RWPE1 (cell line): ENCODE data around the gene UNC45B.

ENCODE experiments used
- CTCF ChIA-PET: fragments of 350-600 bp; sonication (Branson Sonifier 250); formaldehyde crosslinking; extraction: SDS; loops from one replicate; lab custom pipeline; 2021; lab: Yijun Ruan, JAX
- POLR2A ChIA-PET: fragments of 400-600 bp; formaldehyde crosslinking; extraction: SDS; loops from one replicate; lab custom pipeline; 2020; ENCODE audit warnings: antibody characterized with exemption; ENCODE audit not compliant: low non-redundant PET; lab: Yijun Ruan, JAX
- DNase-seq: peaks from one replicate; pipeline ENCODE4 v3.0.0; 2012; ENCODE audit warnings: low spot score
- H3K27ac ChIP-seq: fragments of 450-650 bp; 2 replicates; pipeline ENCODE4 v1.5.1; 2017
- TF ChIP-seq, protein P1 (sequence below): fragments of 450-650 bp; conservative IDR thresholded peaks from 2 replicates; pipeline ENCODE4 v1.5.1; 2017; ENCODE audit warnings: low read depth, mild to moderate bottlenecking

The UNC45B gene

DNA sequence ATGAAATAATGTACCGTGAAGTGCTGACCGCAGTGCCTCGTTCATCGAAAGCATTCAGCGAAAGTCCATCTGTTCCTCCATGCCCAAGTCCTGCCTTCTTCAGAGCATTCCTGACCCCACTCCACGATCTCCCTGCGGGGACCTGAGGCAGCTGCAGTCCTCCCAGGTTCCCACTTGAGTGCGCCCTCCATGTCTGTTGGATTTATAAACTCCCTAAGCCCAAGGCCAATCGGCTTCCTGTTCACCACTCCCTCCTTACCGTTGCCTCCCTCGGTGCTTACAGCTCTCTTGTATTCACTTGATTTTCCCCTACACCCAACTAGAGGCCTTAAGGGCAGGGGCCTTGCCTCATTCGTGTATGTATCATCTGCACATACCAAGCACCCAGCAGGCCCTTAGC, 30.8 kb upstream of the UNC45B start:
- DNase-seq = no peak
- TF ChIP-seq, protein P1, sequence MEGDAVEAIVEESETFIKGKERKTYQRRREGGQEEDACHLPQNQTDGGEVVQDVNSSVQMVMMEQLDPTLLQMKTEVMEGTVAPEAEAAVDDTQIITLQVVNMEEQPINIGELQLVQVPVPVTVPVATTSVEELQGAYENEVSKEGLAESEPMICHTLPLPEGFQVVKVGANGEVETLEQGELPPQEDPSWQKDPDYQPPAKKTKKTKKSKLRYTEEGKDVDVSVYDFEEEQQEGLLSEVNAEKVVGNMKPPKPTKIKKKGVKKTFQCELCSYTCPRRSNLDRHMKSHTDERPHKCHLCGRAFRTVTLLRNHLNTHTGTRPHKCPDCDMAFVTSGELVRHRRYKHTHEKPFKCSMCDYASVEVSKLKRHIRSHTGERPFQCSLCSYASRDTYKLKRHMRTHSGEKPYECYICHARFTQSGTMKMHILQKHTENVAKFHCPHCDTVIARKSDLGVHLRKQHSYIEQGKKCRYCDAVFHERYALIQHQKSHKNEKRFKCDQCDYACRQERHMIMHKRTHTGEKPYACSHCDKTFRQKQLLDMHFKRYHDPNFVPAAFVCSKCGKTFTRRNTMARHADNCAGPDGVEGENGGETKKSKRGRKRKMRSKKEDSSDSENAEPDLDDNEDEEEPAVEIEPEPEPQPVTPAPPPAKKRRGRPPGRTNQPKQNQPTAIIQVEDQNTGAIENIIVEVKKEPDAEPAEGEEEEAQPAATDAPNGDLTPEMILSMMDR = no peak
- ChIA-PET CTCF (interaction anchor here (0.6 to 1.5 kb wide), 2 partner anchors 14 to 27 kb away, joined by 3 to 6 read pairs; no protein-coding TSS in a partner anchor), POLR2A (no interaction called here)
- H3K27ac ChIP-seq = no peak overlapping the region

DNA sequence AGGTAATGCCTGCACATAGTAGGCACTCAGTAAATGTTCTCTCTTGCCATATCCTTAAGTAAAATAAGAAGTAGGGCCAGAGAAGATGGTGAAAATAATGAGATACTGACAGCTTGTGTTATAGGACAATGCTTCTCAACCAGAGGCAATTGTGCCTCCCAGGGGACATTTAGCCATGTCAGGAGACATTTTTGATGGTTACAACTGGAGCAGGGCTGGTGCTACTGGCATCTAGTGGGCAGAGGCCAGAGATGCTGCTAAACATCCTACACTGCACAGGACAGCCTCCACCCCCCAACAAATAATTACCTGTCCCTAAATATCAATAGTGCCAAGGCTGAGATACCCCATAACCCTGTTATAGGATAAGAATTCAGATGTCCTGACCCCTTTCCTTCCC, 29.6 kb upstream of the UNC45B start:
- ChIA-PET CTCF (interaction anchor here (0.6 to 2.5 kb wide), 5 partner anchors 28 to 1678 kb away, joined by 3 to 13 read pairs (median 3); no protein-coding TSS in a partner anchor), POLR2A (no interaction called here)
- no peak for DNase-seq
- TF ChIP-seq, protein P1 = no peak
- no peak overlapping the region for H3K27ac ChIP-seq

DNA sequence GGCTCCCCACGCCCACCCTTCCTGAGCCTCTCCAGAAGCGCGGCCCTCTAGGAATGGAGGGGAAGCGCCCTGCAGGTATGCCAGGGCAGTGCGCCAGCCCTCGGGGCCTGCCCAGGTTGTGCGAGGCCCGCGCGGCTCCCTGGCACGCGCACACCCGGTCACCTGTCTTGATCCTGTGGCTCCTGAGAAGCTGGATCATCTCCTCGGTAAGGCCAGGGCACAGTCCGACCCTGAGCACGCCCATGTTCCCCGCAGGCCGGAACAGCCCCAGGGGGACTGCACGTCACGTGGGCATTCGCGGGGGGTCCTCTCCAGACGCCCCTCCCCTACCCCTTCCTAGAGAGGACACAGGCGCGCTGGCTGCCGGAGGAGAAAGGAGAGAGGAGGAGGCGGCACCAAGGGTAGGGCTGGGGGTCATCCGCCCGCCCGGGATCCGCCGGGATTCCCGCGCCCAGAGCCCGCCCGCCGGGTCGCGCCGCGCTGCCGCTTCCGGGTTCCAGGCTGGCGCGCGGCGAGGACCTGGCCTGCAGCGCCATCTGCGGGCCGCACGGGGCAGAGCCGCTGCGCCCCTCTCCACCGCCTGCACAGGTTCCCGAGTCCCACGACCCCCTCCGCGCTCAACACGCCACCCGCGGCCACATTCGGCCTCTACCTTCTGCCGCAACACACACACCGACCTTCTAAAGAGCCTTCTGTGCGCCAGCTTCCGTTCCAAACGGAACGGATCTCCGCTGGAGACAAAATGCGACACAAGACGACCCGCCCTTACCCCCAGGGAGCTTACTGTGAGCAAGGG, 28.0 kb upstream of the UNC45B start, which contains the start of gene RAD51D:
Gene RAD51D, minus strand, starts transcription at position 491 of the 796 bp plus-strand sequence. Its CDS starts 247 bp downstream, at position 244.
- ChIA-PET POLR2A (no interaction called here), CTCF (interaction anchor here (0.5 to 2.5 kb wide), 24 partner anchors 10 to 1733 kb away, joined by 3 to 13 read pairs (median 3); no protein-coding TSS in a partner anchor)
- peak; percentile 76 for DNase-seq
- peak within 1 kb of the TSS; percentile 71 for H3K27ac ChIP-seq
- TF ChIP-seq, protein P1 = peak; percentile 95

DNA sequence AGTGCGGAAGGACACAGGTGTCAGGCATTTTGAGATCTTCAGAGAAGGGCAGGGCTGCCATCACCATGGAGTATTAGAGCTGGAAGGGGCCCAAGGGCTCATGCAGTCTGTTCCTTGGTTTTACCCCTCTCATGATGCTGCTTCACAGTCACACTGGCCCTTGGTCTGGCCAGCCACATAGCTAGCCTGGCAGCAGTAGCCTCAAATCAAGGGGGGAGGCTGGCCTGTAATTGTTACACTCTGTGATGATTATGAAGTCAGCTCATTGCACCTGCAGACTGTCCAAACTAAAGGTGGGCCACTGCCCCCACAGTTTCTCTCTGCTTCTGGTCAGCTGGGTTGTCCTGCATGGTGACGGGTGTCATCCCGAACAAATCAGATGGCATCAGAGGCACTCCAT, 26.3 kb upstream of the UNC45B start, which contains the start of gene FNDC8:
Gene FNDC8, plus strand, starts transcription at position 301 of the 400 bp plus-strand sequence. Its CDS starts 79 bp downstream, at position 380.
- CTCF ChIA-PET = no interaction called here
- H3K27ac ChIP-seq = no peak within 1 kb of the TSS
- no peak for DNase-seq
- POLR2A ChIA-PET = no interaction called here
- TF ChIP-seq, protein P1 = no peak

DNA sequence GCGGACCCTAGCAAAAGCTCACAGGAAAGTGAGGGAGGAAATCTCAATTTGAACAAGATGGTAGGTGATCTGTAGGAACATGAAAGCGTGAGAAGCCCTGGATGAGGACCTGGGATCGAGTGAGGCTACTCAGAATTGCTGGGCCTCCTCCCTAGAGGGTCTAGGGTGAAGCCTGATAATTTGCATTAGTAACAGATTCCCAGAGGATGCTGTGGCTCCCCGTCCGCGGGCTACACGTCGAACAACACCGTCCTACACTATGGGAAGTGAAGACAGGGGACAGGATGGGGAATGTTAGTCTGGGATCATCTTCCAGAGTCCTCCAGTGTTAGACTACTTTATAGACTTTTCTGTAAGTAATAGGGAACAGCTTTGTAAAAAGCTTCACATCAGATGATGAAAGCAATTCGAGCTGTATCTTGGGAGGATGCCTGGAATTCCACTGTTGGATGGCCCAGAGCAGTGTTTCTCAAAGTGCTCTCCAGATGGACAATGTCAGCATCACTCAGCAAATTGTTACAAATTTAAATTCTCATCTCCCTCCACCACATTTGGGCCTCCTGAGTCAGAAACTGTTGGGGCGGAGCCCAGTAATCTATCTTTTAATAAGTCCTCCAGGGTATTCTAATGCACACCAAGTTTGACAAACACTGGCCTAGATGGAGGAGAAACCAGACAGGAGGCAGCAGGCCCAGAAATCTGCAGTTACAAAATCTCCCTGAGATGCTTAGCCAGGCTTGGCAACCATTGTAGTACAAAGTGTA, 19.7 kb upstream of the UNC45B start:
- TF ChIP-seq, protein P1 = no peak
- H3K27ac ChIP-seq = no peak overlapping the region
- DNase-seq = no peak
- ChIA-PET CTCF (no interaction called here), POLR2A (no interaction called here)
